Hypothalamus (tissue), 51 donors: Measurements from ENCODE around the gene YPEL1.
A peak's percentile ranks its signal among the peaks of the same experiment; 100 is the strongest.

ENCODE experiments used
- DNase-seq, 51 donors: peaks; one replicate each; lab custom pipeline; 2025; lab: John Stamatoyannopoulos, UW

The YPEL1 gene

GRCh38 chr22:21735200-21736083 lies at the start of gene YPEL1:
Gene YPEL1 (minus strand): TSS chr22:21735794. CDS start chr22:21710744, 25,050 bp downstream.
- DNase-seq, result peak; percentile 78 to 100 (median 95)

GRCh38 chr22:21780259-21780658 lies 44.7 kb upstream of the YPEL1 start:
- no peak for DNase-seq

- DNase-seq, result no peak
These were observed 43.9 kb upstream of the YPEL1 start for GRCh38 chr22:21779444-21779843.

GRCh38 chr22:21778705-21779363 lies 43.2 kb upstream of the YPEL1 start:
- DNase-seq, result no peak

GRCh38 chr22:21771631-21771976 lies 36.0 kb upstream of the YPEL1 start:
- no peak for DNase-seq

GRCh38 chr22:21768435-21768834 lies 32.8 kb upstream of the YPEL1 start:
- DNase-seq, result no peak

GRCh38 chr22:21766691-21767462 lies 31.3 kb upstream of the YPEL1 start:
- DNase-seq, result no peak

GRCh38 chr22:21765909-21766529 lies 30.4 kb upstream of the YPEL1 start:
- DNase-seq, result no peak

- DNase-seq, result no peak
These were observed 28.6 kb upstream of the YPEL1 start for GRCh38 chr22:21764038-21764804.

- DNase-seq, result peak in 1 of 51 donors; percentile 51
These were observed 27.4 kb upstream of the YPEL1 start for GRCh38 chr22:21762712-21763581.

GRCh38 chr22:21761994-21762680 lies 26.5 kb upstream of the YPEL1 start:
- DNase-seq, result no peak

GRCh38 chr22:21761086-21761485 lies 25.5 kb upstream of the YPEL1 start:
- no peak for DNase-seq

- no peak for DNase-seq
These were observed 25.0 kb upstream of the YPEL1 start for GRCh38 chr22:21760640-21761039.

- DNase-seq, result peak in 1 of 51 donors; percentile 45
These were observed 24.2 kb upstream of the YPEL1 start for GRCh38 chr22:21759646-21760376.

GRCh38 chr22:21759093-21759492 lies 23.5 kb upstream of the YPEL1 start:
- peak in 2 of 51 donors; percentile 15 to 16 for DNase-seq

GRCh38 chr22:21758091-21758864 lies 22.7 kb upstream of the YPEL1 start:
- peak in 2 of 51 donors; percentile 22 to 100 for DNase-seq

- peak in 1 of 51 donors; percentile 30 for DNase-seq
These were observed 20.3 kb upstream of the YPEL1 start for GRCh38 chr22:21755851-21756284.
